H9 (cell line): Measurements from ENCODE around the gene MXI1. TPM values are rescaled to one million over a fixed set of nuclear protein-coding genes. Genes with fewer than 3 reads are reported as not detected.

ENCODE experiments used
- DNase-seq: peaks from one replicate; pipeline ENCODE4 v3.0.0-alpha.2; 2017
- H2AFZ ChIP-seq: one replicate; pipeline ENCODE4 v1.6.1; 2013; ENCODE audit warnings: mild to moderate bottlenecking, low read length, control low read depth, moderate library complexity
- H2AK5ac ChIP-seq: 2 replicates; pipeline ENCODE4 v1.6.1; 2013; ENCODE audit warnings: low read length, control low read depth, mixed read lengths; ENCODE audit not compliant: insufficient read length
- H2BK120ac ChIP-seq: one replicate; pipeline ENCODE4 v1.6.1; 2013; ENCODE audit warnings: low read depth, mild to moderate bottlenecking, low read length, control low read depth, inconsistent platforms; ENCODE audit not compliant: poor library complexity, severe bottlenecking
- H2BK12ac ChIP-seq: 2 replicates; pipeline ENCODE4 v1.6.1; 2013; ENCODE audit warnings: low read length, control low read depth, mixed read lengths, low read depth; ENCODE audit not compliant: insufficient read length
- H2BK15ac ChIP-seq: 2 replicates; pipeline ENCODE4 v1.6.1; 2013; ENCODE audit warnings: low read depth, low read length, control low read depth
- H2BK20ac ChIP-seq: one replicate; pipeline ENCODE4 v1.6.1; 2013; ENCODE audit warnings: low read depth, mild to moderate bottlenecking, low read length, control low read depth, inconsistent platforms; ENCODE audit not compliant: poor library complexity, severe bottlenecking
- H2BK5ac ChIP-seq: 2 replicates; pipeline ENCODE4 v1.6.1; 2013; ENCODE audit warnings: low read length, control low read depth, mixed read lengths; ENCODE audit not compliant: insufficient read length
- H3K14ac ChIP-seq: 2 replicates; pipeline ENCODE4 v1.6.1; 2013; ENCODE audit warnings: low read length, control low read depth; ENCODE audit not compliant: insufficient read depth
- H3K18ac ChIP-seq: 2 replicates; pipeline ENCODE4 v1.6.1; 2013; ENCODE audit warnings: low read depth, mild to moderate bottlenecking, mixed read lengths, low read length, control low read depth; ENCODE audit not compliant: insufficient read length
- H3K23ac ChIP-seq: 2 replicates; pipeline ENCODE4 v1.6.1; 2013; ENCODE audit warnings: low read length, control low read depth, mixed read lengths, low read depth; ENCODE audit not compliant: insufficient read length
- H3K23me2 ChIP-seq: 2 replicates; pipeline ENCODE4 v1.6.1; 2013; ENCODE audit warnings: low read depth, mild to moderate bottlenecking, mixed read lengths, low read length, control low read depth; ENCODE audit not compliant: insufficient read length, poor library complexity, severe bottlenecking
- H3K27ac ChIP-seq: 2 replicates; pipeline ENCODE4 v1.5.1; 2013; ENCODE audit warnings: low read length, control low read depth, mixed read lengths, low read depth; ENCODE audit not compliant: insufficient read length
- H3K27me3 ChIP-seq: 2 replicates; pipeline ENCODE4 v1.6.1; 2013; ENCODE audit warnings: low read length, control low read depth, inconsistent platforms; ENCODE audit not compliant: insufficient read depth
- H3K4ac ChIP-seq: 2 replicates; pipeline ENCODE4 v1.6.1; 2013; ENCODE audit warnings: low read depth, mild to moderate bottlenecking, control low read depth, inconsistent platforms, low read length, moderate library complexity
- H3K4me1 ChIP-seq: 2 replicates; pipeline ENCODE4 v1.6.1; 2013; ENCODE audit warnings: low read length, control low read depth, inconsistent platforms; ENCODE audit not compliant: insufficient read depth
- H3K4me2 ChIP-seq: 2 replicates; pipeline ENCODE4 v1.6.1; 2013; ENCODE audit warnings: low read length, control low read depth, mixed read lengths; ENCODE audit not compliant: insufficient read length, insufficient read depth
- H3K56ac ChIP-seq: 2 replicates; pipeline ENCODE4 v1.6.1; 2013; ENCODE audit warnings: low read depth, mild to moderate bottlenecking, mixed read lengths, low read length, control low read depth; ENCODE audit not compliant: insufficient read length
- H3K79me1 ChIP-seq: 2 replicates; pipeline ENCODE4 v1.6.1; 2013; ENCODE audit warnings: low read depth, mild to moderate bottlenecking, moderate library complexity, low read length, control low read depth, inconsistent platforms; ENCODE audit not compliant: insufficient read depth, poor library complexity, severe bottlenecking
- H3K79me2 ChIP-seq: 2 replicates; pipeline ENCODE4 v1.6.1; 2013; ENCODE audit warnings: low read length, control low read depth, inconsistent platforms; ENCODE audit not compliant: insufficient read depth
- H3K9ac ChIP-seq: 2 replicates; pipeline ENCODE4 v1.6.1; 2013; ENCODE audit warnings: low read length, control low read depth, mixed read lengths; ENCODE audit not compliant: insufficient read length; ENCODE audit errors: extremely low read depth
- H3K9me3 ChIP-seq: one replicate; pipeline ENCODE4 v1.6.1; 2013; ENCODE audit warnings: low read depth, low read length, inconsistent platforms; ENCODE audit not compliant: control insufficient read depth
- H3T11ph ChIP-seq: one replicate; pipeline ENCODE4 v1.6.1; 2013; ENCODE audit warnings: mild to moderate bottlenecking, low read length, control low read depth, inconsistent platforms
- H4K20me1 ChIP-seq: one replicate; pipeline ENCODE4 v1.6.1; 2013; ENCODE audit not compliant: control insufficient read depth, insufficient read length, insufficient read depth
- H4K5ac ChIP-seq: 2 replicates; pipeline ENCODE4 v1.6.1; 2013; ENCODE audit warnings: low read depth, mild to moderate bottlenecking, mixed read lengths, low read length, control low read depth; ENCODE audit not compliant: insufficient read length
- H4K8ac ChIP-seq: replicated peaks from 2 replicates; pipeline ENCODE4 v1.6.1; 2013; ENCODE audit warnings: low read length, control low read depth, mixed read lengths, low read depth; ENCODE audit not compliant: insufficient read length
- H4K91ac ChIP-seq: 2 replicates; pipeline ENCODE4 v1.6.1; 2013; ENCODE audit warnings: low read depth, mild to moderate bottlenecking, moderate library complexity, mixed read lengths, low read length, control low read depth; ENCODE audit not compliant: insufficient read length
- H3K27ac Mint-ChIP-seq, 3 experiments: 2 replicates in 2 of 3; 3 replicates in 1 of 3; pipeline ENCODE4 v1.8.0; 2020 to 2021; ENCODE audit warnings: mixed read lengths in 3 of 3, mild to moderate bottlenecking in 1 of 3, moderate library complexity in 1 of 3
- H3K27me3 Mint-ChIP-seq: 2 replicates; pipeline ENCODE4 v1.8.0; 2021; ENCODE audit warnings: low read depth, mild to moderate bottlenecking, moderate library complexity, mixed read lengths
- H3K36me3 Mint-ChIP-seq, 3 experiments: 2 replicates in 2 of 3; 3 replicates in 1 of 3; pipeline ENCODE4 v1.8.0; 2020 to 2021; ENCODE audit warnings: low read depth in 3 of 3, mixed read lengths in 3 of 3; ENCODE audit not compliant: insufficient read depth in 1 of 3
- H3K4me1 Mint-ChIP-seq, 2 experiments: 2 replicates each; pipeline ENCODE4 v1.8.0; 2020; ENCODE audit warnings: mixed read lengths in 2 of 2
- H3K4me3 Mint-ChIP-seq, 2 experiments: 2 replicates in 1 of 2; 3 replicates in 1 of 2; pipeline ENCODE4 v1.8.0; 2020 to 2021; ENCODE audit warnings: mild to moderate bottlenecking in 2 of 2, mixed read lengths in 2 of 2, moderate library complexity in 1 of 2
- H3K9me3 Mint-ChIP-seq, 2 experiments: 2 replicates in 1 of 2; 3 replicates in 1 of 2; pipeline ENCODE4 v1.8.0; 2020; ENCODE audit warnings: mild to moderate bottlenecking in 2 of 2, mixed read lengths in 2 of 2, moderate library complexity in 1 of 2
- WGBS: extraction: QIAGEN DNeasy Blood & Tissue Kit; methylation state at CpG from one replicate; pipeline ENCODE4 v1.1.7; 2013; ENCODE audit warnings: missing lambda C conversion rate, low lambda C conversion rate, mixed read lengths; ENCODE audit not compliant: insufficient read length; ENCODE audit errors: extremely low coverage; 5-methylcytosine and 5-hydroxymethylcytosine counted together
- total RNA-seq: library from RNA; stranded (reverse); gene quantifications from 2 replicates; pipeline ENCODE4 v1.2.1, GENCODE V29; 2021
- TF ChIP-seq, protein P1 (sequence below): fragments of 200-600 bp; sonication (generic); conservative IDR thresholded peaks from 3 replicates; pipeline ENCODE4 v1.8.0; 2021; ENCODE audit warnings: antibody characterized with exemption, mild to moderate bottlenecking

The MXI1 gene
- total RNA-seq, 1 experiment from 2014 or later, result 5.6 TPM

DNA sequence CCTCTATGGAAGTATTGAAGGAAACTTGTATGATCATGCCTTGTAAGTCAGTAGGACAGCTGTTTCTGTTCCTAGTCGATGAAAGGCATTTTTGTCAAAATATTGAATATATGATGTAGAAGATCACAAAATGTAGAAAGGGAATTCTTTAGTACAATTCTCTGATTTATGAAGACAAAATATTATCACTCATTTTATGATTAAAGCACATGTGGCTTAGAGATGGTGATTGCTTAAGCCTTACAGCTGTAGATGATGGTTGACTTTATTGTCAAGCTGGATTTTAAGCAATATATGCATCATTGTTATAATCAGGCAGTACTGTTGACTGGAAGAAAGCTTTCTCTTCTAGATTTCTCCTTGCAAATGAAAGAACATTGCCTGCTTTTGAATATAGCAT, 26.4 kb downstream of the MXI1 start:
- H3K79me1 ChIP-seq, result no peaks in the 10 kb centered on the region
- H2BK120ac ChIP-seq, result no peak overlapping the region
- no peaks in the 10 kb centered on the region for H3K9me3 ChIP-seq
- H3K4me1 ChIP-seq, result no peaks in the 10 kb centered on the region
- no peak overlapping the region for H4K8ac ChIP-seq
- no peaks in the 10 kb centered on the region for H4K20me1 ChIP-seq
- Mint-ChIP-seq H3K36me3 (peaks cover 0 to 4% (median 2%) of the 10 kb centered on the region in 3 experiments; a peak in 2 of 7 replicates), H3K27me3 (no peaks in the 10 kb centered on the region), H3K27ac (no peak overlapping the region), H3K9me3 (no peaks in the 10 kb centered on the region), H3K4me1 (no peaks in the 10 kb centered on the region), H3K4me3 (no peak overlapping the region)
- H3K79me2 ChIP-seq, result no peaks in the 10 kb centered on the region
- no CpG with 5 or more reads among the region's 1 CpG for WGBS
- H3K27me3 ChIP-seq, result no peaks in the 10 kb centered on the region
- H2BK12ac ChIP-seq, result no peak overlapping the region
- no peak overlapping the region for H3K18ac ChIP-seq
- H3T11ph ChIP-seq, result no peak overlapping the region
- no peak overlapping the region for H3K4ac ChIP-seq
- H2BK5ac ChIP-seq, result no peak overlapping the region
- no peak for DNase-seq
- no peak overlapping the region for H2AFZ ChIP-seq
- TF ChIP-seq, protein P1, sequence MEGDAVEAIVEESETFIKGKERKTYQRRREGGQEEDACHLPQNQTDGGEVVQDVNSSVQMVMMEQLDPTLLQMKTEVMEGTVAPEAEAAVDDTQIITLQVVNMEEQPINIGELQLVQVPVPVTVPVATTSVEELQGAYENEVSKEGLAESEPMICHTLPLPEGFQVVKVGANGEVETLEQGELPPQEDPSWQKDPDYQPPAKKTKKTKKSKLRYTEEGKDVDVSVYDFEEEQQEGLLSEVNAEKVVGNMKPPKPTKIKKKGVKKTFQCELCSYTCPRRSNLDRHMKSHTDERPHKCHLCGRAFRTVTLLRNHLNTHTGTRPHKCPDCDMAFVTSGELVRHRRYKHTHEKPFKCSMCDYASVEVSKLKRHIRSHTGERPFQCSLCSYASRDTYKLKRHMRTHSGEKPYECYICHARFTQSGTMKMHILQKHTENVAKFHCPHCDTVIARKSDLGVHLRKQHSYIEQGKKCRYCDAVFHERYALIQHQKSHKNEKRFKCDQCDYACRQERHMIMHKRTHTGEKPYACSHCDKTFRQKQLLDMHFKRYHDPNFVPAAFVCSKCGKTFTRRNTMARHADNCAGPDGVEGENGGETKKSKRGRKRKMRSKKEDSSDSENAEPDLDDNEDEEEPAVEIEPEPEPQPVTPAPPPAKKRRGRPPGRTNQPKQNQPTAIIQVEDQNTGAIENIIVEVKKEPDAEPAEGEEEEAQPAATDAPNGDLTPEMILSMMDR, result no peak
- H2BK15ac ChIP-seq, result no peak overlapping the region
- no peaks in the 10 kb centered on the region for H3K23me2 ChIP-seq
- H3K27ac ChIP-seq, result no peak overlapping the region
- no peak overlapping the region for H2AK5ac ChIP-seq
- H4K91ac ChIP-seq, result no peak overlapping the region
- no peak overlapping the region for H3K23ac ChIP-seq
- H3K14ac ChIP-seq, result no peak overlapping the region
- H3K4me2 ChIP-seq, result no peak overlapping the region
- no peak overlapping the region for H4K5ac ChIP-seq
- no peak overlapping the region for H2BK20ac ChIP-seq
- H3K9ac ChIP-seq, result no peak overlapping the region
- no peak overlapping the region for H3K56ac ChIP-seq
